ENCODE measurements around the gene EIF3I. TPM values are rescaled to one million over a fixed set of nuclear protein-coding genes. Genes with fewer than 3 reads are reported as not detected.
A peak's percentile ranks its signal among the peaks of the same experiment; 100 is the strongest.

The EIF3I gene
- total RNA-seq = 132 TPM
- polyA plus RNA-seq (ENCODE audit: insufficient read depth, low read depth, low replicate concordance) = 178 TPM
- long read RNA-seq, donor 1, transcript EIF3I-202 (11 exons, 1,458 nt) = major isoform, 38 of 72 reads
- long read RNA-seq, donor 1, partial matches to known transcripts = 34 of 72 reads
- long read RNA-seq, donor 1, other reads (novel, unspliced or antisense) = 0 of 72 reads
- long read RNA-seq, donor 2, transcript EIF3I-202 (11 exons, 1,458 nt) = major isoform, 32 of 55 reads
- long read RNA-seq, donor 2, partial matches to known transcripts = 22 of 55 reads
- long read RNA-seq, donor 2, other reads (novel, unspliced or antisense) = 0 of 55 reads
- long read RNA-seq, donor 3, transcript EIF3I-202 (11 exons, 1,458 nt) = major isoform, 33 of 42 reads
- long read RNA-seq, donor 3, partial matches to known transcripts = 9 of 42 reads
- long read RNA-seq, donor 3, other reads (novel, unspliced or antisense) = 0 of 42 reads
- long read RNA-seq, donor 4, transcript EIF3I-202 (11 exons, 1,458 nt) = major isoform, 22 of 22 reads
- long read RNA-seq, donor 4, partial matches to known transcripts = 0 of 22 reads
- long read RNA-seq, donor 4, other reads (novel, unspliced or antisense) = 0 of 22 reads
- long read RNA-seq, donor 5, partial matches to known transcripts = 0 of 4 reads
- long read RNA-seq, donor 5, other reads (novel, unspliced or antisense) = 0 of 4 reads
- long read RNA-seq, donor 6, transcript EIF3I-202 (11 exons, 1,458 nt) = major isoform, 31 of 36 reads
- long read RNA-seq, donor 6, partial matches to known transcripts = 5 of 36 reads
- long read RNA-seq, donor 6, other reads (novel, unspliced or antisense) = 0 of 36 reads
- long read RNA-seq, donor 7, transcript EIF3I-202 (11 exons, 1,458 nt) = major isoform, 49 of 71 reads
- long read RNA-seq, donor 7, partial matches to known transcripts = 16 of 71 reads
- long read RNA-seq, donor 7, other reads (novel, unspliced or antisense) = 6 of 71 reads
- long read RNA-seq, donor 8, transcript EIF3I-202 (11 exons, 1,458 nt) = major isoform, 32 of 53 reads
- long read RNA-seq, donor 8, partial matches to known transcripts = 21 of 53 reads
- long read RNA-seq, donor 8, other reads (novel, unspliced or antisense) = 0 of 53 reads
- long read RNA-seq, donor 9, transcript EIF3I-202 (11 exons, 1,458 nt) = major isoform, 15 of 20 reads
- long read RNA-seq, donor 9, partial matches to known transcripts = 5 of 20 reads
- long read RNA-seq, donor 9, other reads (novel, unspliced or antisense) = 0 of 20 reads
- long read RNA-seq, donor 10, transcript EIF3I-202 (11 exons, 1,458 nt) = major isoform, 26 of 78 reads
- long read RNA-seq, donor 10, partial matches to known transcripts = 52 of 78 reads
- long read RNA-seq, donor 10, other reads (novel, unspliced or antisense) = 0 of 78 reads

DNA sequence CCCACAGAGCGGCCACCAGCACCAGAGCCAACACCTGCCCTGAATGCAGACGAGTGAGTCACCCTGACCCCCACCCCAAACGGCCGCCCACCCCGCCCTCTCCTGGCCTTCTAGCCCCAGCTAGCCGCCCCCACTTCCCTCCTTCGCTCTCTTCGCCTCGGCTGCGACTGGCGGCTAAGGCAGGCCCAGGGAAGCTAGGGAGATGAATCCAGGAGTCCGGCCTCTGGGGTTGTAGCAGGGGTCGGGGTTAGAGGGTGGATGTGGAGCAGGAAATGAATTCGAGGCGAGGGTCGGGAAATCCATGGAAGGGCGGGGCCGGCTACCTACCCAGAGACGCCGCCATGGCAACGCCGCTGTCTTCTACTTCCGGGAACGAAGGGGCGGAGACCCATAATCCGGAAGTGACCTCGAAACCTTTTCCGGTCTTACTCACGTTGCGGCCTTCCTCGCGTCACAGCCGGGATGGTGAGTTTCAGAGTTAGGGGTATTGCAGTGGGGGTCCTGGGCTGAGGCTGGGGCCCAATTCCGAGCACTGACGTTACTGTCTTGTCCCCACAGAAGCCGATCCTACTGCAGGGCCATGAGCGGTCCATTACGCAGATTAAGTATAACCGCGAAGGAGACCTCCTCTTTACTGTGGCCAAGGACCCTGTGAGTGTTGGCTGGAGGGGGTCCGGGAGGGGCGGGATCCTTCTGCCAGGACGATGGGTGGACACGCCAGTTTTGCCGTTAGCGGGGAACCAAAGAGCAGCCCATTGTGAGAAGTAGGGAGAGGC, at the start of gene EIF3I, which contains the start of gene TMEM234:
Gene EIF3I, plus strand, starts transcription at position 428 of the 776 bp plus-strand sequence. Its CDS starts 35 bp downstream, at position 463.
Gene TMEM234, minus strand, starts transcription at position 374 of the 776 bp plus-strand sequence. Its CDS starts 31 bp downstream, at position 343.
- H3K36me3 ChIP-seq (ENCODE audit: control insufficient read depth in 2 of 3, insufficient read depth in 3 of 3, low read length in 3 of 3) = peaks cover 4 to 18% (median 18%) of the 10 kb centered on the region in 3 donors
- intact Hi-C loops (cut with DNase I) = no loop called here

DNA sequence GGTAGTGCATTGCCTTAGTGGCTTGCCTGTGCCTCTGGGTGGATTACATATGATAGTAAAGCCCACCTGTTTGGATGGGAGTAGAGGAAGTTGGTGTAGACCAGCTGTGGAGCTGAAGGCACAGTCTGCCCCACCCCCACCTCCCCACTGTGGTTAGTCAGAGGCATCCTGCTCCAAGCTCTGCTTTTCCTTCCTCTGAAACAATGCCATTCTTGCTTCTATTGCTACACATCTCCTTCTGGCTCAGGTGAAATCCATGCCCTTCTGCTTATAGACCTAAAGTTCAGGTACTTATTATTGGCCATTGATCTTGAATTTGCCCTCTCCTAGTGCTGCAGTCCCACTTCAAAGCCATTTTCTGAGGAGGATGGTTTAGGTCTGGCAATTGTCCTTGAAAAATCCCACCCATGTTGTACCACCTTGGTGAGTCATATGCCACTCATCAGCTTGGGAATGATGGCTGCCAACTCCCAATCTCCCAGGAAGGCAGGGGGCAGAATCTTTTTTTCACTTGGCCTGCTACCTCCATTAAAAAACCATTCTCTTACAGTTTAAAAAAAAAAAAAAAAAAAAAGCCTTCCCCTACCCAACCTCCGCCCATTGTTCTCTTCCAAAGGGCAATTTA, 49.5 kb upstream of the EIF3I start:
- Histone ChIP-seq H3K27me3 (ENCODE audit: control insufficient read depth, insufficient read depth, low read length) (no peaks in the 10 kb centered on the region), H3K9me3 (ENCODE audit: control insufficient read depth in 2 of 3, insufficient read depth in 1 of 3, low read length in 3 of 3) (no peaks in the 10 kb centered on the region), H3K36me3 (ENCODE audit: control insufficient read depth in 2 of 3, insufficient read depth in 3 of 3, low read length in 3 of 3) (peaks cover 5 to 56% (median 24%) of the 10 kb centered on the region in 3 donors), H3K4me3 (ENCODE audit: low read length in 3 of 3) (no peak overlapping the region), H3K4me1 (ENCODE audit: control insufficient read depth in 2 of 3, insufficient read depth in 2 of 3, low read depth in 1 of 3, low read length in 3 of 3) (no peaks in the 10 kb centered on the region), H3K27ac (ENCODE audit: low read depth in 2 of 2, low read length in 2 of 2) (no peak overlapping the region), H3K9ac (ENCODE audit: low read length in 3 of 3) (no peak overlapping the region)
- FAIRE-seq = no peak
- intact Hi-C loops (cut with DNase I) = no loop called here
- TF ChIP-seq, protein P1, sequence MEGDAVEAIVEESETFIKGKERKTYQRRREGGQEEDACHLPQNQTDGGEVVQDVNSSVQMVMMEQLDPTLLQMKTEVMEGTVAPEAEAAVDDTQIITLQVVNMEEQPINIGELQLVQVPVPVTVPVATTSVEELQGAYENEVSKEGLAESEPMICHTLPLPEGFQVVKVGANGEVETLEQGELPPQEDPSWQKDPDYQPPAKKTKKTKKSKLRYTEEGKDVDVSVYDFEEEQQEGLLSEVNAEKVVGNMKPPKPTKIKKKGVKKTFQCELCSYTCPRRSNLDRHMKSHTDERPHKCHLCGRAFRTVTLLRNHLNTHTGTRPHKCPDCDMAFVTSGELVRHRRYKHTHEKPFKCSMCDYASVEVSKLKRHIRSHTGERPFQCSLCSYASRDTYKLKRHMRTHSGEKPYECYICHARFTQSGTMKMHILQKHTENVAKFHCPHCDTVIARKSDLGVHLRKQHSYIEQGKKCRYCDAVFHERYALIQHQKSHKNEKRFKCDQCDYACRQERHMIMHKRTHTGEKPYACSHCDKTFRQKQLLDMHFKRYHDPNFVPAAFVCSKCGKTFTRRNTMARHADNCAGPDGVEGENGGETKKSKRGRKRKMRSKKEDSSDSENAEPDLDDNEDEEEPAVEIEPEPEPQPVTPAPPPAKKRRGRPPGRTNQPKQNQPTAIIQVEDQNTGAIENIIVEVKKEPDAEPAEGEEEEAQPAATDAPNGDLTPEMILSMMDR (IDR thresholded peaks at IDR 0.05; ENCODE audit: borderline replicate concordance, extremely low read depth, insufficient read depth) = no peak
- no peak for DNase-seq

More for the DNA sequence above, at the start of gene EIF3I, which contains the start of gene TMEM234:
- DNase-seq (peak; percentile 95 to 98 (median 96)), FAIRE-seq (peak; percentile 37)
- TF ChIP-seq, protein P1 (IDR thresholded peaks at IDR 0.05; ENCODE audit: borderline replicate concordance, extremely low read depth, insufficient read depth) = no peak
- Histone ChIP-seq H3K27ac (ENCODE audit: low read depth in 2 of 2, low read length in 2 of 2) (peak within 1 kb of the TSS; percentile 92 to 95), H3K4me1 (ENCODE audit: control insufficient read depth in 2 of 3, insufficient read depth in 2 of 3, low read depth in 1 of 3, low read length in 3 of 3) (peaks cover 6 to 28% (median 22%) of the 10 kb centered on the region in 3 donors), H3K9me3 (ENCODE audit: control insufficient read depth in 2 of 3, insufficient read depth in 1 of 3, low read length in 3 of 3) (no peaks in the 10 kb centered on the region), H3K4me3 (ENCODE audit: low read length in 3 of 3) (peak within 1 kb of the TSS; percentile 94 to 99 (median 97)), H3K9ac (ENCODE audit: low read length in 3 of 3) (peak within 1 kb of the TSS; percentile 94 to 97 (median 97)), H3K27me3 (ENCODE audit: control insufficient read depth, insufficient read depth, low read length) (no peaks in the 10 kb centered on the region)

Measured in kidney (tissue), 22 donors.